ENCODE measurements around the gene ADK. TPM values are rescaled to one million over a fixed set of nuclear protein-coding genes. Genes with fewer than 3 reads are reported as not detected.

ADK gene
- total RNA-seq, 1 experiment from 2014 or later = 26.8 TPM

DNA sequence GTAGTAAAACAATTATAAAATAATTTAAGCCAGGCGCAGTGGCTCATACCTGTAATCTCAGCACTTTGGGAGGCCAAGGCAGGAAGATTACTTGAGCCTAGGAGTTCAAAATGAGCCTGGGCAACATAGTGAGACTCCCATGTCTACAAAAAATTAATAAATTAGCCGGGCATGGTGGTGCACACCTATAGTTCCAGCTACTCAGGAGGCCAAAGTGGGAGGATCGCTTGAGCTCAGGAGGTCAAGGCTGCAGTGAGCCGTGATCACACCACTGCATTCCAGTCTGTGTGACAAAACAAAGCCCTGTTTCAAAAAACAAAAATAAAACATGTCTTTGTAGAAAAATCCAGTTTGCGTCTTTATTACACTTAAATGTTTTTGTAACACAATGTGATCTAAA, 533.4 kb downstream of the ADK start:
- Mint-ChIP-seq H3K4me3 (no peak overlapping the region), H3K4me1 (no peaks in the 10 kb centered on the region), H3K9me3 (no peaks in the 10 kb centered on the region; a peak in 1 of 5 replicates), H3K27ac (no peak overlapping the region), H3K27me3 (ENCODE audit: low read depth) (no peaks in the 10 kb centered on the region), H3K36me3 (ENCODE audit: insufficient read depth in 1 of 3, low read depth in 3 of 3) (peaks cover 0 to 5% (median 5%) of the 10 kb centered on the region in 3 experiments; a peak in 2 of 7 replicates)
- TF ChIP-seq, protein P1, sequence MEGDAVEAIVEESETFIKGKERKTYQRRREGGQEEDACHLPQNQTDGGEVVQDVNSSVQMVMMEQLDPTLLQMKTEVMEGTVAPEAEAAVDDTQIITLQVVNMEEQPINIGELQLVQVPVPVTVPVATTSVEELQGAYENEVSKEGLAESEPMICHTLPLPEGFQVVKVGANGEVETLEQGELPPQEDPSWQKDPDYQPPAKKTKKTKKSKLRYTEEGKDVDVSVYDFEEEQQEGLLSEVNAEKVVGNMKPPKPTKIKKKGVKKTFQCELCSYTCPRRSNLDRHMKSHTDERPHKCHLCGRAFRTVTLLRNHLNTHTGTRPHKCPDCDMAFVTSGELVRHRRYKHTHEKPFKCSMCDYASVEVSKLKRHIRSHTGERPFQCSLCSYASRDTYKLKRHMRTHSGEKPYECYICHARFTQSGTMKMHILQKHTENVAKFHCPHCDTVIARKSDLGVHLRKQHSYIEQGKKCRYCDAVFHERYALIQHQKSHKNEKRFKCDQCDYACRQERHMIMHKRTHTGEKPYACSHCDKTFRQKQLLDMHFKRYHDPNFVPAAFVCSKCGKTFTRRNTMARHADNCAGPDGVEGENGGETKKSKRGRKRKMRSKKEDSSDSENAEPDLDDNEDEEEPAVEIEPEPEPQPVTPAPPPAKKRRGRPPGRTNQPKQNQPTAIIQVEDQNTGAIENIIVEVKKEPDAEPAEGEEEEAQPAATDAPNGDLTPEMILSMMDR (conservative IDR thresholded peaks at IDR 0.05) = no peak
- Histone ChIP-seq H2BK20ac (ENCODE audit: low read depth, low read length, poor library complexity, severe bottlenecking) (no peak overlapping the region), H4K8ac (replicated peaks; ENCODE audit: insufficient read length, low read depth, low read length) (no peak overlapping the region), H2AFZ (ENCODE audit: low read length) (no peak overlapping the region), H3K23me2 (ENCODE audit: insufficient read length, low read depth, low read length, poor library complexity, severe bottlenecking) (no peaks in the 10 kb centered on the region), H3K79me2 (ENCODE audit: insufficient read depth, low read length) (no peaks in the 10 kb centered on the region), H2BK5ac (ENCODE audit: insufficient read length, low read length) (no peak overlapping the region), H2BK120ac (ENCODE audit: low read depth, low read length, poor library complexity, severe bottlenecking) (no peak overlapping the region), H3K9me3 (ENCODE audit: control insufficient read depth, low read depth, low read length) (no peaks in the 10 kb centered on the region), H3K4ac (ENCODE audit: low read depth, low read length) (no peak overlapping the region), H3K79me1 (ENCODE audit: insufficient read depth, low read depth, low read length, poor library complexity, severe bottlenecking) (no peaks in the 10 kb centered on the region), H4K20me1 (ENCODE audit: control insufficient read depth, insufficient read depth, insufficient read length) (no peaks in the 10 kb centered on the region), H4K91ac (ENCODE audit: insufficient read length, low read depth, low read length) (no peak overlapping the region), H3K27me3 (ENCODE audit: insufficient read depth, low read length) (no peaks in the 10 kb centered on the region), H2AK5ac (ENCODE audit: insufficient read length, low read length) (no peak overlapping the region), H3K4me1 (ENCODE audit: insufficient read depth, low read length) (no peaks in the 10 kb centered on the region), H3T11ph (ENCODE audit: low read length) (no peak overlapping the region), H3K27ac (ENCODE audit: insufficient read length, low read depth, low read length) (no peak overlapping the region), H3K9ac (ENCODE audit: extremely low read depth, insufficient read length, low read length) (no peak overlapping the region), H2BK15ac (ENCODE audit: low read depth, low read length) (no peak overlapping the region), H2BK12ac (ENCODE audit: insufficient read length, low read depth, low read length) (no peak overlapping the region), H3K23ac (ENCODE audit: insufficient read length, low read depth, low read length) (no peak overlapping the region), H3K4me2 (ENCODE audit: insufficient read depth, insufficient read length, low read length) (no peak overlapping the region), H4K5ac (ENCODE audit: insufficient read length, low read depth, low read length) (no peak overlapping the region), H3K56ac (ENCODE audit: insufficient read length, low read depth, low read length) (no peak overlapping the region), H3K18ac (ENCODE audit: insufficient read length, low read depth, low read length) (no peak overlapping the region), H3K14ac (ENCODE audit: insufficient read depth, low read length) (no peak overlapping the region)
- DNase-seq = no peak
- whole genome bisulfite sequencing (ENCODE audit: extremely low coverage, insufficient read length, low lambda C conversion rate) = no CpG with 5 or more reads among the region's 5 CpGs
